ENCODE data around the gene BBS12.
A peak's percentile ranks its signal among the peaks of the same experiment; 100 is the strongest.

Gene BBS12

DNA sequence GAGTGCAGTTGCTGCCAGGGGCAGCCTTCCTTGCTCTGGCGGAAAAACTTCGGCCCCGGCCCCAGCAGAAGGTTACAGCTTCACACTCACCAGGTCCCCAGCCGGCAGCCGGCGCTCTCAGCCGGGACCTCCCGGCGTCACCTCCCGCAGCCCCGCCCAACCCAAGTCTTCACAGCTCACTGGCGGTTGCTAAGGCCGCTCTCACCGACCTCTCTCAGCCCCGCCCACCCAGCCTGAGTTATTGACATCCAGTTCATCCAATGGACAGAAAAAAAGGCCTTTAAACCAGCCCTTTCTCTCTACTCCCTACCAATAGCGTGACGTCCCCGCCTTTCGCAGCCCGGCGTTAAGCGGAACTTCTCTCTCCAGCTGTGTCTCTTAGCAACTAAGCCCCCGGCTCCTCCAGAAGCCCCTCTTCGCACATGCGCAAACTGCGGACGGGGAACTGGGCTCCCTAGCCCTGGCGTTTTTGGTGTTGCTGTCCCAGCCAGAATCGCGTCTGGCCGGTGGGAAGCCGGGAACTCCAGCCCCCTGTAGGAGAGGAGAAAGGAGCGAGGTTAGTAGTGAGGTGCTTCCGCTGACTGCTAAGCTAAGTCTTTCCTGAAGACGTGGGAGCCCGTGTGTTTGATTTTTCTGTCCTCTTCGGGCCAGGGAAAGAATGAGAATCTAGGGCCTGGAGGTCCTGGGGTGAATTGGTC, at the start of gene BBS12:
Gene BBS12 (plus strand): TSS at position 376 of the 698 bp plus-strand sequence. CDS start 9,189 bp downstream, outside the sequence.
- DNase-seq (ENCODE audit: low read depth, low spot score): peak; percentile 100

GRCh38 chr4:122686691-122687090, 45.8 kb upstream of the BBS12 start:
- no peak for DNase-seq (ENCODE audit: low read depth, low spot score)

GRCh38 chr4:122687531-122688061, 44.9 kb upstream of the BBS12 start:
- DNase-seq (ENCODE audit: low read depth, low spot score): no peak

DNA sequence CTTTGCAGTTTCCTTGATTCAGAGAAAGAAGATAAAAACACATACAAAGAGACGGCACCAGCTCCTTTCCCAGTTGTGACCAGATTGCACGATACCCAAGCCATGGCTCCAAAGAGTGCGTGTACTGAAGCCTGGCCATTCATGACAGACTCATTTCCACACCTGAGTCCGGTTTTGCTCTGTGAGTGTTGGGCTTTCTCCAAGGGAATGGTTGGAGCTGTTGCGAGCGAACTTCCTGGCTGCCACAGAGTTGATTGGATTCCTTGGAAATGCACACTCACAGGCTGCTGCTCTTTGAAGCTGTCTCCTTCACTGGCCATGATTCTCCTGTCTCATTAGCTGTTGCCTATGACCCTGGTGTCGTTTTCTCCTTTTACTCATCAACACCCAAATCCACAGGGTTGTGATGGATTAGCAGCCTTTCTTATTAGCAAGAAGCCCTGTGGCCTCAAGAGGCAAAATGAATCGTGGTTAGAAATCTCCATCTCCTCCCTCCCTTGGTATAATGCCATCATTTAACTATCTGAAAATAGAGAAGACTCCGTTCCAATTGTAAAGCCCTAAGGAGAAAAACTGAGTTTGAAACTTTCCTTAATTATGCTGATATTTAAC, 43.9 kb upstream of the BBS12 start:
- DNase-seq (ENCODE audit: low read depth, low spot score): no peak

DNA sequence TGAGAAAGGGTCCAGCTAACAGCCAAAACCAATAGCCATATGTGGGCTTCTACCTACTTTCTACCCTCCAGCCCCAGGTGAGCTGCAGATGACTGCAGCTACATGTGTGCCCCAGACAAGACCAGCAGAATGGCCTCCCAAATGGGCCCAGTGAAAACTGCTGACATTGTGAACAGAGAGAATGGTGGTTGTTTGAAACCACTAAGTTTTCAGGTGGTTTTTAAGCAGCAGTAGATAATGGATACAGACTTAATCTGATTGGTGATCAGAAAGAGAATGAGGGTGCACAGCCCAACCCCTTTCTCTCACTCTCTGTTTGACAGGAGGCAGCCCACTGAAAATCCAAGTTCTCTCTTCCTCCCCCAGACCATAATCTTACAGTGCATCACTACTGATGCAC, 42.5 kb upstream of the BBS12 start:
- no peak for DNase-seq (ENCODE audit: low read depth, low spot score)

DNA sequence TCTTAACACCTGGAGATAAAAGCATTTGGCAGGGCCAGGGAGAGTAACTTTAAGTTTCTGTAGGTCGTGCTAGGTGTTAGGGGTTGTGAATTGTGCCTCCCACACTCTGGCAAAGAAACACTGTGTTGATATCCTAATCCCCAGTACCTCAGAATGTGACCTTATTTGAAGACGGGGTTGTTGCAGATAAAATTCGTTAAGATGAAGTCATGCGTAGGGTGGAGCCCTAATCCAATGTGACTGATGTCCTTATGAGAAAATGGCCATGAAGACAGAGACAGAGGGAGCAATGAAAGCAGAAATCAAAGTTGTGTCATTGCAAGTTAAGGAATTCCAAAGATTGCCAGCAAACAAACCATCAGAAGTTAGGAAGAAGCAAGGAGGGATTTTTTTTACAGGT, 40.5 kb upstream of the BBS12 start:
- no peak for DNase-seq (ENCODE audit: low read depth, low spot score)

- DNase-seq (ENCODE audit: low read depth, low spot score): no peak
These were observed 39.6 kb upstream of the BBS12 start for GRCh38 chr4:122692641-122693520.

GRCh38 chr4:122695226-122695625, 37.3 kb upstream of the BBS12 start:
- no peak for DNase-seq (ENCODE audit: low read depth, low spot score)

GRCh38 chr4:122700178-122700725, 32.3 kb upstream of the BBS12 start:
- peak; percentile 47 for DNase-seq (ENCODE audit: low read depth, low spot score)

DNA sequence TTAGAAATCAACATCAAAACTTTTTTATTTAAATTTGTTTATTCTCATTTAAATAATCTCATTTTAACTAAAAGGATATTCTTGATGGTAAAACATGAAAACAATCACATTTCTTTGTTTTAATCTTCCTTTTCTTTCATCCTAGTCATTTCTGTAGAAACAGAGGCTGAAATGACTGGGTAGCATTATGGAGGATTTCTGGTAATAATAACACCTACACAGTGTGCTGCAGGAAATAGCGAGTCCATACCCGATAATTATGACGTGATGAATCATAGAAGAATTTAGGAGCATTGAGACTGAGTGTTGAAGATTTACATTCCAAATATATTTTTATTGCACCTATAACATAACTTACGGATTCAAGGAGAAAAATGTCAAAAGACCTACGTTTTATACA, 31.4 kb upstream of the BBS12 start:
- no peak for DNase-seq (ENCODE audit: low read depth, low spot score)

DNA sequence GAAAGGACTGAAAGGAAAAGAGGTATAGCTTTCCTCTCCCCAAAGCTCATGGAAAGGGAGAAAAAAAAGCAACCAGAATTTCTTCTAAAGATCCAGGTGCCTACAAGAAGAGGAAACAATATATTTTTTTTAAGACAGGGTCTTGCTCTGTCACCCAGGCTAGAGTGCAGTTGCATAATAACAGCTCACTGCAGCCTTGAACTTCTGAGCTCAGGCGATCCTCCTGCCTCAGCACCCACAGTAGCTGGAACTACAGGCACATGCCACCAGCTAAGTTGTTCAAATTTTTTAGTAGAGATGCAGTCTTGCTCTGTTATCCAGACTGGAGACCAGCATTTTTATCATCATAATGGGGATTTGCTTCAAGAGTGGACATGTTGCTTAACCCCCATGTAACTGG, 30.5 kb upstream of the BBS12 start:
- no peak for DNase-seq (ENCODE audit: low read depth, low spot score)

DNA sequence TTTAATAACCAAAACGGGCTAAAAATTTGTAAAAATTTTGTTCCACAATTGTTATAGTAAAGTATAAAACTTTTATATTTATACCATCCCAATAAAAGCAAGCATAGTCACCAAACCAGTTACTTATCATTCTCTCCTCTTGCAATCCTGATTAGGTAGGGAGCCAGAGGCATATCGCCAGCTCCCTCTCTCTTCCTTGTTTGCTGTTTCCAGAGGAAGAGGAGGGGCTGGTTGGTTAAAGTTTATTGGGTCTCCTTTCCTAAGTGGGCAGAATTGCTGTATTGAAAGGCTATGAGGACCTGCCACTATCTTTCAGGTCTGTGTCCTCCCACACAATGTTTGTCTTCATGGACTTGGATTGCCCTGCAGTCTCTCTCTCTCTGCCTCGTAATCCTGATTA, 29.6 kb upstream of the BBS12 start:
- no peak for DNase-seq (ENCODE audit: low read depth, low spot score)

- peak; percentile 8 for DNase-seq (ENCODE audit: low read depth, low spot score)
These were observed 28.6 kb upstream of the BBS12 start for GRCh38 chr4:122703868-122704267.

- DNase-seq (ENCODE audit: low read depth, low spot score): no peak
These were observed 27.5 kb upstream of the BBS12 start for GRCh38 chr4:122705009-122705408.

DNA sequence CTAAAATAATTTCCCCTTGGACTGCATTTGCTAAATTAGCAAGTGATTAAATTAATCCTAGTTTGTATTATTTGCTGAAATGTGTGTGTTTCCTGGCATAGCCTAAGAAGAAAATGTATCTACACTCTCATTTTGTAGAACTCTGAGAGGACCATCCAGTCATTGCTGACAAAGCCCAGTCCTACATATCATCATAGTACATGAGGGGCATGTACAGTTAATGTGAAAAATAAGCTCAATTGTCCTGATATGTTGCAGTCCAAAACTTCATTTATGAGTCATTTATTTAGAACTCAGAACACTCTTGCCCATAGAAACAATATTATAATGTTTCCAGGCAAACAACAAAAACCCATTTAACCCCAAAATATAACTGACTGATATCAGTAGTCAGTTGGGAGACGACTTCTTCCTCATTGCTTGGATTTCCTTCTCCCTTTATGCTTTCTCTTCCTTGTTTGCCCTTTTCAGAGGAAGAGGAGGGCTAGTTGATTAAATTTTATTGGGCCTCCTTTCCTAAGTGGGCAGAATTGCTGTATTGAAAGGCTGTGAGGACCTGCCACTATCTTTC, 26.9 kb upstream of the BBS12 start:
- no peak for DNase-seq (ENCODE audit: low read depth, low spot score)

DNA sequence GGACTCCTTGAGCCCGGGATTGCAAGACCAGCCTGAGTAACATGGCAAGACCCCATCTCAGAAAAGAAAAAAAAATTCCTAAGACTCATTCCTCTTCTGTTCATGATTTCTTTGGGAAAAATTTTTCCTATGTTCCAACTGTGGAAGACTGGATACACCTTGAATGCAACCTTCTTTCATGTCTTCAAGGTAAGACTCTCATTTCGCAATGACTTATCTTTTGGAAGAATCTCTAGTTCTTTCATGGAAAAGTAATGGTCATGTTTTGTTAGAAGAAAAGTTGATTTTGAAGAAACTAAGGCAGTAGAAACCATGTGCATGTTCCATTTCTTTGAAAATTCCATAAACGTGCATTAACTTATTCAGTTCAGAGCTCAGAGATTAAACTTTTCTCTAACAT, 26.0 kb upstream of the BBS12 start:
- no peak for DNase-seq (ENCODE audit: low read depth, low spot score)

- DNase-seq (ENCODE audit: low read depth, low spot score): no peak
These were observed 25.0 kb upstream of the BBS12 start for GRCh38 chr4:122707497-122707896.

GRCh38 chr4:122709236-122709635, 23.3 kb upstream of the BBS12 start:
- no peak for DNase-seq (ENCODE audit: low read depth, low spot score)

GRCh38 chr4:122710434-122711308, 21.8 kb upstream of the BBS12 start:
- DNase-seq (ENCODE audit: low read depth, low spot score): no peak

DNA sequence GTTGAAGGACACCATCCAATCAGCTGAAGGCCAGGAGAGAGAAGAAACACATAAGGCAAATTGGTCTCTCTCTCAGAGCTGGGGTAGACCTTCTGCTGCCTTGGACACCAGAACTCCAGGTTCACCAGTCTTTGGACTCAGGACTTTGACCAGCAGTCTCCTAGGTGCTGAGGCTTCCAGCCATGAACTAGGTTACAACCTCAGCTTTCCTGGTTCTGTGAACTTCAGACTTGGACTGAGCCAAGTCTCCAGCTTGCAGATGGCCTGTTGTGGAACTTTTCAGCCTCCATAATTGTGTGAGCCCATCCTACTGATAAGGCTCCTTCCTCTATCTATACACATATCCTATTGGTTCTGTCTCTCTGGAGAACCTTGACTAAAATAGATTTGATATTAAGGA, 20.6 kb upstream of the BBS12 start:
- no peak for DNase-seq (ENCODE audit: low read depth, low spot score)

- no peak for DNase-seq (ENCODE audit: low read depth, low spot score)
These were observed 19.7 kb upstream of the BBS12 start for GRCh38 chr4:122712782-122713181.
